GM12878 (cell line): Measurements from ENCODE around the gene SEL1L3. TPM values are rescaled to one million over a fixed set of nuclear protein-coding genes. Genes with fewer than 3 reads are reported as not detected.
"Not testable (repeated sequence)": the region's sequence is repeated elsewhere in the genome, so short reads cannot be mapped to it uniquely, and the experiment has no call there.

Experiments used
- ATAC-seq: fragments of 200-7000 bp; cut with Tn5 transposase; 3 replicates; pipeline ENCODE4 v1.9.1; 2020; ENCODE audit warnings: mild to moderate bottlenecking, moderate library complexity
- BruUV-seq: library from RNA; stranded (reverse); fragments of 400-500 nt; replicated peaks from 2 replicates; lab custom pipeline; 2021; lab: Mats Ljungman, UMichigan
- CTCF ChIA-PET: fragments of 300-600 bp; sonication (Branson Sonifier 250); formaldehyde crosslinking; extraction: SDS; loops from one replicate; lab custom pipeline; 2021; ENCODE audit warnings: inconsistent platforms; lab: Yijun Ruan, JAX
- POLR2A ChIA-PET: fragments of 350-600 bp; formaldehyde crosslinking; extraction: SDS; loops from one replicate; lab custom pipeline; 2021; ENCODE audit warnings: inconsistent platforms; lab: Charles Lee
- RAD21 ChIA-PET: fragments of 300-600 bp; sonication (Branson Sonifier 250); formaldehyde crosslinking; loops from one replicate; lab custom pipeline; 2023; ENCODE audit warnings: antibody characterized with exemption; ENCODE audit not compliant: unreplicated experiment; lab: Charles Lee
- SMC1A ChIA-PET: fragments of 300-600 bp; sonication (Branson Sonifier 250); formaldehyde crosslinking; loops from one replicate; lab custom pipeline; 2023; ENCODE audit not compliant: unreplicated experiment, uncharacterized antibody; lab: Charles Lee
- DNase-seq: peaks from one replicate; pipeline ENCODE4 v3.0.0-alpha.2; 2011; ENCODE audit warnings: low read depth, low spot score
- FAIRE-seq: peaks from 3 replicates; lab custom pipeline; 2011; peaks lifted over from hg19 to GRCh38; lab: Jason Lieb, UNC
- H2AFZ ChIP-seq: 2 replicates; pipeline ENCODE4 v1.6.0; 2011; ENCODE audit warnings: low read depth, low read length, control low read depth; ENCODE audit not compliant: control insufficient read depth
- H3K27ac ChIP-seq: 2 replicates; pipeline ENCODE4 v1.5.1; 2011; ENCODE audit warnings: control low read depth; ENCODE audit not compliant: control insufficient read depth, insufficient read depth
- H3K27me3 ChIP-seq, 2 experiments: replicated peaks in 1 of 2; 2 replicates each; pipeline versions ENCODE4 v1.6.0 to v1.6.1; 2011; ENCODE audit warnings: low read length in 1 of 2; ENCODE audit not compliant: control insufficient read depth in 2 of 2, insufficient read depth in 2 of 2
- H3K36me3 ChIP-seq, 2 experiments: 2 replicates each; pipeline ENCODE4 v1.5.1; 2011; ENCODE audit warnings: low read length in 1 of 2; ENCODE audit not compliant: control insufficient read depth in 2 of 2, insufficient read depth in 2 of 2
- H3K4me1 ChIP-seq: 2 replicates; pipeline ENCODE4 v1.6.1; 2011; ENCODE audit warnings: mild to moderate bottlenecking, low read length, moderate library complexity, mixed read lengths; ENCODE audit not compliant: control insufficient read depth, insufficient read depth
- H3K4me2 ChIP-seq: 2 replicates; pipeline ENCODE4 v1.6.0; 2011; ENCODE audit warnings: control low read depth; ENCODE audit not compliant: control insufficient read depth, insufficient read depth
- H3K4me3 ChIP-seq: fragments of 200-600 bp; sonication (generic); 2 replicates; pipeline ENCODE4 v1.5.1; 2016
- H3K79me2 ChIP-seq: 2 replicates; pipeline ENCODE4 v1.6.0; 2011; ENCODE audit warnings: low read length; ENCODE audit not compliant: control insufficient read depth, insufficient read depth
- H3K9ac ChIP-seq: 2 replicates; pipeline ENCODE4 v1.8.0; 2011; ENCODE audit warnings: low read length, control low read depth, mixed read lengths; ENCODE audit not compliant: control insufficient read depth, insufficient read depth
- H3K9me3 ChIP-seq: replicated peaks from 3 replicates; pipeline ENCODE4 v1.5.1; 2011; ENCODE audit warnings: mild to moderate bottlenecking, low read length; ENCODE audit not compliant: control insufficient read depth, insufficient read depth
- H4K20me1 ChIP-seq: 2 replicates; pipeline ENCODE4 v1.6.0; 2011; ENCODE audit not compliant: control insufficient read depth, insufficient read depth
- BCLAF1 ChIP-seq: fragments of 450-650 bp; IDR thresholded peaks from 2 replicates; pipeline ENCODE4 v1.6.1; 2017; ENCODE audit warnings: antibody characterized with exemption, mild to moderate bottlenecking, moderate library complexity
- HDGF ChIP-seq: fragments of 450-650 bp; IDR thresholded peaks from 2 replicates; pipeline ENCODE4 v1.6.1; 2016; ENCODE audit warnings: antibody characterized with exemption
- WGBS: methylation state at CpG from one replicate; pipeline ENCODE4 v1.1.6; 2016; ENCODE audit warnings: low lambda C conversion rate; ENCODE audit not compliant: insufficient replicate concordance, insufficient coverage; ENCODE audit errors: missing lambda C conversion rate; 5-methylcytosine and 5-hydroxymethylcytosine counted together
- in situ Hi-C: fragments of 300-500 bp; cut with MboI; formaldehyde crosslinking; loops from 9 replicates; pipeline ENCODE4 v1.14.3; 2018; ENCODE audit warnings: mixed read lengths
- intact Hi-C: fragments of 100-400 bp; cut with micrococcal nuclease; formaldehyde crosslinking; loops from one replicate; pipeline ENCODE4 v1.14.2; 2022; ENCODE audit not compliant: unreplicated experiment
- polyA plus RNA-seq, 11 experiments: library from polyadenylated mRNA; depleted of rRNA in 4 of 11; unstranded in 6 of 11; stranded (reverse) in 5 of 11; fragments of >200 nt; fragmentation: Nextera tagmentation in 4 of 11; fragmentation: Illumina TruSeq in 1 of 11; extraction: Ambion mirVana in 4 of 11; extraction: Trizol in 1 of 11; gene quantifications; 1 replicate in 1 of 11; 2 replicates in 10 of 11; pipeline versions ENCODE4 v1.2.1 to v1.2.3, GENCODE V29; 2011 to 2016; ENCODE audit warnings: inconsistent platforms in 2 of 11, missing spikeins in 2 of 11, low read depth in 1 of 11
- total RNA-seq, 4 experiments: library from RNA; depleted of rRNA in 3 of 4; stranded (reverse); fragments of >200 nt in 3 of 4; fragmentation: Illumina TruSeq in 1 of 4; extraction: Trizol in 1 of 4; gene quantifications; 2 replicates each; pipeline versions ENCODE4 v1.2.1 to v1.2.3, GENCODE V29; 2013 to 2021

Gene SEL1L3
- total and polyA plus RNA-seq, 10 of the 15 experiments (the other 5 are each of a cell fraction or from before 2014, with no cell fraction given), result 20.4 to 82.2 (median 47.3) TPM

- no peak for TF ChIP-seq BCLAF1
- TF ChIP-seq HDGF, result no peak
Measured at GRCh38 chr4:25908491-25908901, 45.7 kb upstream of the SEL1L3 start (continued).

- 79% methylated on average over 5 of the region's 11 CpGs for WGBS
- CTCF ChIA-PET, result interaction anchor here (0.9 kb wide), 1 partner anchor 11 kb away, joined by 3 read pairs; no protein-coding TSS in a partner anchor
Measured at GRCh38 chr4:25906113-25906512, 43.3 kb upstream of the SEL1L3 start.

More at GRCh38 chr4:25906113-25906512, 43.3 kb upstream of the SEL1L3 start:
- H3K4me3 ChIP-seq, H3K9me3 ChIP-seq, POLR2A ChIA-PET, H3K4me2 ChIP-seq, in situ Hi-C loops, H3K27ac ChIP-seq, H3K36me3 ChIP-seq, H2AFZ ChIP-seq, H3K27me3 ChIP-seq, intact Hi-C loops, BruUV-seq, ATAC-seq, H4K20me1 ChIP-seq, H3K79me2 ChIP-seq, H3K9ac ChIP-seq, DNase-seq, FAIRE-seq, RAD21 ChIA-PET: not testable (repeated sequence)
- H3K4me1 ChIP-seq, result peaks cover 12% of the 10 kb centered on the region
- SMC1A ChIA-PET, result interaction anchor here (1.2 to 3.0 kb wide), 3 partner anchors 10 to 38 kb away, joined by 3 to 10 read pairs (median 3); no protein-coding TSS in a partner anchor
